Measurements from ENCODE around the gene PRPF19.

GRCh38 chr11:60845338-60845737, 61.0 kb downstream of the PRPF19 start:
- TF ChIP-seq CTCF (IDR thresholded peaks at IDR 0.05; ENCODE audit: control extremely low read depth in 1 of 3, insufficient read depth in 1 of 3, low read depth in 1 of 3, low read length in 3 of 3) (no peak), EGR1 (IDR thresholded peaks at IDR 0.05; ENCODE audit: borderline replicate concordance, low read depth, low read length) (no peak), RBBP5 (IDR thresholded peaks at IDR 0.05; ENCODE audit: borderline replicate concordance, low read depth, low read length) (no peak), CREB1 (IDR thresholded peaks at IDR 0.05) (no peak)
